Pons (tissue), 1 donor: Measurements from ENCODE around the gene LRRC74B.
"Not testable (repeated sequence)": the region's sequence is repeated elsewhere in the genome, so short reads cannot be mapped to it uniquely, and the experiment has no call there.

Experiments
- DNase-seq: peaks from one replicate; pipeline ENCODE4 v3.0.0-alpha.2; 2016; ENCODE audit warnings: low spot score

The LRRC74B gene

GRCh38 chr22:21077884-21078508 lies 32.2 kb downstream of the LRRC74B start:
- no peak for DNase-seq

DNA sequence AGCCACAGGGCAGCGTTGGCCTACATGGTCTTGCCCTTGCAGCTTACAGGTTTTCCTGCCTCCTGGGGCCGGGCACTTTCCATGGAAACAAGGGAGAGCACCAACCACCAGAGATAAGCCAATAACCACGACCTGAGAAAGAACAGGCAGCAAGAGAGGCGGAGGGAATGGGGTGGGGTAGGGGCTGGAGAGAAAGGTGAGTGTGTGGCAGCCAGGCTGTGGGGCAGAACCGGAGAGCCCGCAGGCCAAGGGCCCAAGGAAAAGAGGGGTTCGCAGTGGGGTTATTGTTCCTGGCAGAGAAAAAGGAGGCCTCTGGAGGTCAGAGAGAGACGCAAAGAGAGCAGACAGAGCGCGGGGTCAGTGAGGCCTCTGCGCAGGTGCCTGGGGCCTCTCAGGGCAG lies 33.2 kb downstream of the LRRC74B start:
- no peak for DNase-seq

GRCh38 chr22:21079493-21079892 lies 33.7 kb downstream of the LRRC74B start:
- DNase-seq: no peak

GRCh38 chr22:21080435-21081137 lies 34.8 kb downstream of the LRRC74B start:
- no peak for DNase-seq

- no peak for DNase-seq
These were observed 36.5 kb downstream of the LRRC74B start for GRCh38 chr22:21082248-21082647.

DNA sequence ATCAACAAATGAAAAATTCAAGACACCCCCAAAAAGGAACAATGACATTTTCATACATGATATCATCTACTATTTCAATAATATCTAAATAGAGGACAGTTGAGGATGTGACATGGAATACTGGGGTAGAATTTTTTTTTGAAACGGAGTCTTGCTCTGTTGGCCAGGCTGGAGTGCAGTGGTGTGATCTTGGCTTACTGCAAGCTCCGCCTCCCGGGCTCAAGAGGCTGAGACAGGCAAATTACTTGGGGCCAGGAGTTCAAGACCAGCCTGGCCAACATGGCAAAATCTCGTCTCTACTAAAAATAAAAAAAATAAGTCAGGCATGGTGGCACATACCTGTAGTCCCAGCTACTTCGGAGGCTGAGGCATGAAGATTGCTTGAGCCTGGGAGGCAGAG lies 41.4 kb downstream of the LRRC74B start:
- DNase-seq: no peak

DNA sequence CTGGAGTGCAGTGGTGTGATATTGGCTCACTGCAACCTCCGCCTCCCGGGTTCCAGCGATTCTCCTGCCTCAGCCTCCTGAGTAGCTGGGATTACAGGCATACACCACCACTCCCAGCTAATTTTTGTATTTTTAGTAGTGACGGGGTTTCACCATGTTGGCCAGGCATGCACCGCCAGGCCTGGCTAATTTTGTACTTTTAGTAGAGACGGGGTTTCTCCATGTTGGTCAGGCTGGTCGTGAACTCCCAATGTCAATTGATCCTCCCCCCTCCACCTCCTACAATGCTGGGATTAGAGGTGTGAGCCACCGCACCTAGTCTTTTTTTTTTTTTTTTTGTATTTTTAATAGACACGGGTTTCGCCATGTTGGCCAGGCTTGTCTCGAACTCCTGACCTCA lies 42.2 kb downstream of the LRRC74B start:
- not testable (repeated sequence) for DNase-seq

- DNase-seq: not testable (repeated sequence)
These were observed 45.5 kb downstream of the LRRC74B start for GRCh38 chr22:21091220-21091619.

GRCh38 chr22:21092797-21093554 lies 47.2 kb downstream of the LRRC74B start:
- DNase-seq: no peak

- not testable (repeated sequence) for DNase-seq
These were observed 47.9 kb downstream of the LRRC74B start for GRCh38 chr22:21093555-21094137.

DNA sequence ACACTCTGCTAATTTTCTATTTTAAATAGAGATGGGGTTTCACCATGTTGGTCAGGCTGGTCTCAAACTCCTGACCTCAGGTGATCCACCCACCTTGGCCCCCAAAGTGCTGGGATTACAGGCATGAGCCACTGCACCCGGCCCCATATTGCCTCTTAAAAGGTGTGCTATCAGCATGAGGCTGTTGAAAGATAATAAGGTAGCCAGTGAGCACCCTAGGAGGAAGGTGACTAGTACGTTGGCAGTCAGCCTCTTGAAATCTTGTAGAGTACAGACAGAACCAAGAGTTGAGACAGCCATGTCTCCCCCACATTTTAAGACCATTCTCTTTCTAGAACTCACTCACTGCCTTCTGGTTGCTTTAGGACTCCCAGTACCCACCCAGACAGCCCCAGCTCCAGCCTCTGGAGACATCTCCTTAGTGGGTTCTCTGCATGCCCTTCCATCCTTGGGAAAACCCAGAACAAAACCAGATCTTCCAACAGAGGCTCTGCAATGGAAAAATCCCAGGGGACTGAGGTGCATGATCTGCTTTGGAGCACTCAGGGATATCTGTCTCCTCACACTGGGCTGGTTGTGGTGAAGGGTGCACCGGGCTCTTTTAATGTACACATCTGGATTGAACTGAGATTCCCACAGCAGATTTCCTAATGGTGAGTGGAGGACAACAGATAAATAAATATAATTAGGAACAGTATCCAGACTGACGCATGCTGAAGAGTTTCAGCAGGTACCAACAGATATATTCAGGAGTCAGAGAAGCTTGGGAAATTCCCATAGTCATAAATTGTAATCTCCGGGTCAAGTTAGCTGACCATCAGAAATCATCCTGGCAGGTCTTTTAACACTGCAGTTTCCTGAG lies 49.4 kb downstream of the LRRC74B start:
- DNase-seq: no peak

DNA sequence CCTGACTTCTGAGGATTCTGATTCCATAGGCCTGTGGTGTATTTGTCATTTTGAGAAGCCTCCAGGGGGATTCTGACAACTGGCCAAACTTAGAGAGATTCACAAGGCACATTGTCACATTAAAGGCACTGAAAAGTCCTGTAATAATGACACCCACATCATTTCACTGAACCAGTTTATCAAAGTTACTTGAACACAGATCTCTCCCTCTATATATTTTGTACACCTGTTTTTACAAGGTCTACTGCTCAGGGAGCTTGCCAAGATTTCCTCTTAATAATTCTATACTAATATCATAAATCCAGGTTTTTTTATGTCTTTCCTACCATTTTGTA lies 50.0 kb downstream of the LRRC74B start:
- no peak for DNase-seq

GRCh38 chr22:21096878-21097277 lies 51.1 kb downstream of the LRRC74B start:
- DNase-seq: not testable (repeated sequence)

GRCh38 chr22:21098099-21098671 lies 52.4 kb downstream of the LRRC74B start:
- DNase-seq: no peak

- DNase-seq: no peak
These were observed 53.8 kb downstream of the LRRC74B start for GRCh38 chr22:21099578-21099977.

GRCh38 chr22:21100149-21101032 lies 54.6 kb downstream of the LRRC74B start:
- no peak for DNase-seq

DNA sequence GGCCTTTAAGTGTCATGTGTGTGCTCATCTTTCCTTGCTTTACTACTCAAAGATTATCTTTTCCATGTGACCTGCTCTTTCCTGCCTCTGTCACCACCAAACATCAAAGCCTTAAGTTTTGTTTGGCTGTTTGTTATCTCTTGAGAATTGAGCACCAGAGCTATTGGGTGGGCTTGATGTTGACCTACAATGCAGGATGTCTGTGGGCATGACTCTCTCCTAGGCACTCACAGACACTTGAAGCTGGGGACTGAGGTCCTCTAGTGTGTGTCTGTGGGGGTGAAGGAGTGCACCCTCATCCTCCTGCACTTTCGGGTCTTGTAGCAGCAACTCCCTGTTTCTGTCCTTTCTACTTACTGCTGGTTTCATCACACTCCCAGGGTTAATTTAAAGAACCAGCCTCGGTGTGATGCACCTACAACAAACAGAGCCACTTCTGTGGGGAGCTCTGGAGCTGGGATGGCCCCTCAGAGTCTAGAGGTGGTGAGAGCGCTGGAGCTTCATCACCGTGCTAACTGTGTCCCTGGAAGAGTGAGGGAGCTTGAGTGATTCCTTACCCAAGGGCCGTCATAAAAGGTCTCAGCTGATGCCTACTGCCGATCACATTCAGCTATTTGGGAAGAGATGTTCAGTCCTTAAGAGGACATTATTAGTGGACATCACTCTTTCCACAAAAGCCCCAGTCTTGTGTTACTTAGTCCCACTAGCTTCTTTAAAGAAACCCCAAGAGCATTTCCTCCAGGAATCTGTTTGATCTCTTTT lies 56.3 kb downstream of the LRRC74B start:
- DNase-seq: no peak

DNA sequence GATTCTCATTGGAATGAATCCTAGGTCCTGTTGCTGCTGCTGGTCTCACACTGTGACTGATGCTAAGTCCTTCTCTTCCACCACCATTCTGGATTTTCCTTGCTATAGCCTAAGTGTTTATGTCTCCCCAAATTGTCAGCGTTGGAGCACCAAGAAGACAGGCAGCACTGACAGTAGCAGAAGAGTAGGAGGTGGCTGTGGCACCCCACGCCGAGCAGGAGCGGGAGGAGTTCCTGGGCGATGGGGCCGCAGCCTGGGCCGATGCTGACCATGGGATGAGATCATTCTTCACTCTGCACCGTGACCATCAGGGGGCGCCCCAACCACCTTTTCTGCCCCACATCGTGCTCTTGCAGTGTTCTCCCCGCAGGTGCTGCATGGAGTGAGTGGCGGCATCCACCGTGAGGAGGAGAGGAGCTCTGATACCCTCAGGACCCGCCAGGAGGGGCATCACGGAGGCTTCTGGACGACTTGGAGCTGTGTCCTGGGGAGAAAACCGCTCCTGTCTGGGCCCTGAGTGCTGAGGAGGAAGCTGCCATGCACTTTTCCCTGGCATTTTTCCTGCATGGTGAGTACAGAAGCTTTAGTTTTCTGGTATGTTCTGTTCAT lies 57.0 kb downstream of the LRRC74B start:
- DNase-seq: peak; percentile 47

- DNase-seq: no peak
These were observed 57.9 kb downstream of the LRRC74B start for GRCh38 chr22:21103633-21104032.
